ENCODE results near the gene TMPRSS9.
"Not testable (repeated sequence)": the region's sequence is repeated elsewhere in the genome, so short reads cannot be mapped to it uniquely, and the experiment has no call there.

Gene TMPRSS9

DNA sequence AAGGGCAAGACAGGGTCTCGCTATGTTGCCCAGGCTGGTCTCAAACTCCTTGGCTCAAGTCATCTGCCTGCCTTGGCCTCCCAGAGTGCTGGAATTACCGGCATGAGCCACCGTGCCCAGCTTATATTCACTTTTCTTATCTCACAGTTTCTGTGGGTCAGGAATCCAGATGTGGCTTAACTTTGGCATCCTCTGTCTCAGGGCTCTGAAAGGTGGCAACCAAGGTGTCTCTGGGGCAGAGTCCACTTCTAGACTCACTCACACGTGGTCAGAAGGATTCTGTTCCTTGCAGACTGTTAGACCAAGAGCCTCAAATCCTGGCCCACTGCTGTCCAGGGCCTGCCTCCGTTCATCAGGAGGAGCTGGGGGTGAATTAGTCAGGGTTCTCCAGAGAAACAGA lies 104.3 kb downstream of the TMPRSS9 start:
- no peak for DNase-seq

- no peak for DNase-seq
These were observed 108.5 kb downstream of the TMPRSS9 start for GRCh38 chr19:2468596-2468995.

GRCh38 chr19:2469102-2469914 lies 109.2 kb downstream of the TMPRSS9 start:
- DNase-seq: peak; percentile 78

GRCh38 chr19:2469915-2470200 lies 109.8 kb downstream of the TMPRSS9 start:
- not testable (repeated sequence) for DNase-seq

DNA sequence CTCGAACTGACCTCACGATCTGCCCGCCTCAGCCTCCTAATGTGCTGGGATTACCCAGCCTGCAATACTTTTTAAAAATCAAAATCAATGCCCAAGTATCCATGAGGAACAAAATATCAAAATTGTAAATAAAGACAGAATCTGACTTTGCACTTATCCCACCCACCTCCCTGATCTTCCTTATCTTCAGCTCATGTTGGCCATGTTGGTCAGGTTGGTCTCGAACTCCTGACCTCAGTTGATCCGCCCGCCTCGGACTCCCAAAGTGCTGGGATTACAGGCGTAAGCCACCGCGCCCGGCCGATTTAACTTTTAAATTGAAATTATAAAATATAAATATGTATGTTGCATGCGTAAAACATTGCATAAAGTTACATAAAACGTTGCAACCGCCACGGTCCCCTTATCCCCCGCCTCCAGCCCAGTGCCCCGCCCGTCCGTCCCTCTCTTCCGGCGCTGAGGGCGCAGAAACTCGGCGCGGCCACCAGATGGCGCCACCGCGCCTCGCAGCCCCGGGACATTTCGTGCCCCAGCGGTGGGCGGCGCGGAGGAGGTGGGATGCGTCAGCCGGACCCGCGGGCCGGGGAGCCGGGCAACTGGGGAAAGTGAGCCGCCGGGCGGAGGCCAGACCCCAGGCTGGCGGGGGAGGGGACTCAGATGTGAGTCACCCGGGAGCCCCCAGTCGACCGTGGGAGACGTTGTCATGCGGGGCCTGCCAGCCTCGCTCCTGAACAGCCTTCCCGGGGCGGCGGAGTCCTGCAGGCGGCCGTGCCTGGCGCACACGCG lies 114.4 kb downstream of the TMPRSS9 start:
- DNase-seq: peak; percentile 96

DNA sequence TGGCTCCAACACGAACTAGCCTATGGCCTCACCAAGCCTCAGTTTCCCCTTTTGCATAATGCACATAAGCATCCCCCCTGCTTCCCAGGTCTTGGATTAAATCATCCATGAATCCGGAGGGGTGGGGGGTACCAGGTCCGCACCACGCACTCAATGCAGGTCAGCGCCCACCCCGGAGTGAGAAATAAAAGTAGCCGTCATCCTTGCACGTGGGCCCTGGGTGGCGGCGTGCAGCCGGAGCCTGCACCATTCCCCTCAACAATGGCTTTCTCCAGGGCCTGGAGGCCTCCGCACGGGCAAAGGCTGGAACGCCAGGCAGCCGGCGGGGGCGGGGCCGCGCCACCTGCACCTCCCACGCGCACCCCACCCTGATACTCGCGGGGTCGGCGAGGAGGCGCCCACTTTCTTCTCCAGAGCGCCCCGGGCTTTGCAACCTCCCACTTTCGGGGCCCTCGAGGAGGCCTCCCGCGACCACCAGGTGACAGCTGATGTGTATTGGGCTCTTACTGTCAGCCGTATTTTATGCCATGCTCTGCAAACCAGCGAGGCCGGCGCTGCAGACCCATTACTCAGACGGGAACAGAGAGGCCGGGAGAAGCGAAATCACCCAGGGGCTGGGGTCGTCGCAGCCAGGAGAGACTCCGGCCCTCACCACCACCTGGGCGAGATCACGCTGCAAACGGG lies 115.1 kb downstream of the TMPRSS9 start:
- DNase-seq: no peak

All from T1000 (cell line).